Embryonic facial prominence (tissue), 1 donor: ENCODE results near the gene CCDC51.
A peak's percentile ranks its signal among the peaks of the same experiment; 100 is the strongest.
"Not testable (repeated sequence)": the region's sequence is repeated elsewhere in the genome, so short reads cannot be mapped to it uniquely, and the experiment has no call there.

Source experiments
- DNase-seq: peaks from one replicate; pipeline ENCODE4 v3.0.0-alpha.2; 2016; ENCODE audit errors: extremely low spot score

The CCDC51 gene

DNA sequence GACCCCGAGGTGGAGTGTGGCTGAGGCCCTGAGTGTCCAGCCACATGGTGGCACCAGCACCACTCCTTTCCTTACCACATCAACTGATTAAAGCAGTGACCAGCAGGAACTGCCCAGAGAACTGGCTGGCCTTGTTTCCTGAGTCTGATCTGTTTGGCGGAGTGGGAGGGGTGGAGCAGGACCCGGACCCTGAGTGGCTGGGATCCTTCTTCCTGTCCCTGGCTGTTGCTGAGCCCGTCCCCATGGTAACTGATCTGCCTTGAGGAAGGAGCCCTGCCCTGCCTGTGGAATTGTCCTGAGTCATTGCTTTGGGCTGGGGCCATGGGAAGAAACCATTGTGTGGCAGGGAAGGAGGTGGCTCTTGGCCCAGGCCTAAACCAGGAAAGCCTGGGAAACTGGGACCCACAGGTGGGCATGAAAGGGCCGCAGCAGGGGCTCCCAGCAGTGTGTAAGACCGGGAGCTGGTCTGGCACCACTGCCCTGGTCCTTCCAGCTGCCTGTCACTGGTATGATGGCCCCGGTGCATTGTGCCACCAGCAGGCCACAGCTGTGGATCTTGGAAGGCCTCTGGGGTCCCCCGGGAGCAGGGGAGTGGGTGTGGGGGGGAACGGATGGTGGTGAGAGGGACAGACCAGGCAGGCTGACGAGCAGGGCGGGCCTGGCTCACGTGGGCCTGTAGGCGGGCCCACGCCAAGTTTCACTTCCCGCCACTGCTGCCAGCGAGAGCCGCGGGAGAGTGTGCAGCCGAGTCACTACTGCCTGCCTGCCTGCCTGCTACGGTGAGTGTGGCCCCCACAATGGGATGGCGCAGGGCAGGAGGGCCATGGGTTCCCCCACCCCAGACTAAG is 25.8 kb upstream of the CCDC51 start:
- DNase-seq, result peak; percentile 88

DNA sequence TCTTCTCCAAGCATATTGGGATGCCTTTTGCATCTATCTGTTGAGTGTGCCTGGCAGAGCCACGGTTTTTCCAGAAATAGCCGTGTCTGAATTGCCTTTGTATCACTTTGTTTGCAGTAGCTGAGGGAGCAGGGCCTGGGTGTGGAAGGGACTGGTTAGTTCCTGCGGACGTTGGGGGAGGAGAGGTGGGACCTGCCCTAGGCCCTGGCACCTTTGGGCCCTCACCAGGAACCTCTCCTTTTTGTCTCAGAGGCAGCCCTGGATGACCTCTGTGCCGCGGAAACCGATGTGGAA is 25.3 kb upstream of the CCDC51 start:
- no peak for DNase-seq

DNA sequence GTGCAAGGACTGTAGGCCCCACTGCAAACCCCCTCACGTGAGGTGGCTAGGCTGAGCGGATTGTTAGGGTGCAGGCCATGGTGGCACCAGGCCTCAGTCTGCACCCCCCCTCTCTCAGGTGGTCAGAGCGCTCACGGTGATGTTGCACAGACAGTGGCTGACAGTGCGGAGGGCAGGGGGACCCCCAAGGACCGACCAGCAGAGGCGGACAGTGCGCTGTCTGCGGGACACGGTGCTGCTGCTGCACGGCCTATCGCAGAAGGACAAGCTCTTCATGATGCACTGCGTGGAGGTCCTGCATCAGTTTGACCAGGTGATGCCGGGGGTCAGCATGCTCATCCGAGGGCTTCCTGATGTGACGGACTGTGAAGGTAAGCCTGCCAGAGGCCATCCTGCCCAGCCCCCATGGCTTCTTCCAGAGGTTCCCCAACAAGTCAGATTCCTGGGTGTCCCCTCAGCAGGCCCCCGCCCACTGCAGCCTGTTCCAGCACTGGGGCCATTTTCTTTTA is 24.8 kb upstream of the CCDC51 start:
- DNase-seq, result no peak

DNA sequence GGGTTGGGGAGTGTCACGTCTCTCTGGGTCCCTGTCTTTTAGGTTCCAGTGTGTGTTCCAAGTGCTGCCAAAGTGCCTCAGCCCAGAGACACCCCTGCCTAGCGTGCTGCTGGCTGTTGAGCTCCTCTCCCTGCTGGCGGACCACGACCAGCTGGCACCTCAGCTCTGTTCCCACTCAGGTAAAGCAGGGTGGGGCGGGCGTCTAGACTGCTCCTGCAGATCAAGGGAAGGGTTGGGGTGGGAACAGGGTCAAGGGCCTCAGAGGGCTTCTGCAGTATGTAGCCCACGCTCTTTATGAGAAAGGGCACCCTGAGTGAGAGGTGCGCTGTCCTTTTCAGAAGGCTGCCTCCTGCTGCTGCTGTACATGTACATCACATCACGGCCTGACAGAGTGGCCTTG is 23.8 kb upstream of the CCDC51 start:
- no peak for DNase-seq

DNA sequence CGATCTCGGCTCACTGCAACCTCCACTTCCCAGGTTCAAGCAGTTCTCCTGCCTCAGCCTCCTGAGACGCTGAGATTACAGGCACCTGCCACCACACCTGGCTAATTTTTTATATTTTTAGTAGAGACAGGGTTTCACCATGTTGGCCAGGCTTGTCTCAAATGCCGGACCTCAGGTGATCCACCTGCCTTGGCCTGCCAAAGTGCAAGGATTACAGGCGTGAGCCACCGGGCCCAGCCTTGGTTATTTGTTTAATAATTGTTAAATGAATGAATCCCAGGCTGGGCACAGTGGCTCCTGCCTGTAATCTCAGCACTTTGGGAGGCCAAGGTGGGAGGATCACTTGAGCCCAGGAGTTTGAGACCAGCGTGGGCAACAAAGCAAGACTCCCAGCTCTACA is 21.8 kb upstream of the CCDC51 start:
- DNase-seq, result not testable (repeated sequence)

DNA sequence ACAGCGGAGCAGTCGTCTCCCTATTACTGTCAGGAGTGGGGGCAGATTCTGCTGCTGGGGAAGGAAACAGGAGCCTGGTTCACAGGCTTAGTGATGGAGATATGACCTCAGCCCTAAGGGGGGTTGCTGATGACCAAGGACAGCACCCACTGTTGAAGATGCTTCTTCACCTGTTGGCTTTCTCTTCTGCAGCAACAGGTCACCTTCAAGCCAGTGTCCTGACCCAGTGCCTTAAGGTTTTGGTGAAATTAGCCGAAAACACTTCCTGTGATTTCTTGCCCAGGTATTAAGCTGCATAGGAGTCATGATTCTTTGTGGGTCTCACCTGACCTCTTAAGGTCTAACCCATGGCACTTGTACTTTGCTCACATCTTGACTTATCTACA is 20.6 kb upstream of the CCDC51 start:
- DNase-seq, result no peak

DNA sequence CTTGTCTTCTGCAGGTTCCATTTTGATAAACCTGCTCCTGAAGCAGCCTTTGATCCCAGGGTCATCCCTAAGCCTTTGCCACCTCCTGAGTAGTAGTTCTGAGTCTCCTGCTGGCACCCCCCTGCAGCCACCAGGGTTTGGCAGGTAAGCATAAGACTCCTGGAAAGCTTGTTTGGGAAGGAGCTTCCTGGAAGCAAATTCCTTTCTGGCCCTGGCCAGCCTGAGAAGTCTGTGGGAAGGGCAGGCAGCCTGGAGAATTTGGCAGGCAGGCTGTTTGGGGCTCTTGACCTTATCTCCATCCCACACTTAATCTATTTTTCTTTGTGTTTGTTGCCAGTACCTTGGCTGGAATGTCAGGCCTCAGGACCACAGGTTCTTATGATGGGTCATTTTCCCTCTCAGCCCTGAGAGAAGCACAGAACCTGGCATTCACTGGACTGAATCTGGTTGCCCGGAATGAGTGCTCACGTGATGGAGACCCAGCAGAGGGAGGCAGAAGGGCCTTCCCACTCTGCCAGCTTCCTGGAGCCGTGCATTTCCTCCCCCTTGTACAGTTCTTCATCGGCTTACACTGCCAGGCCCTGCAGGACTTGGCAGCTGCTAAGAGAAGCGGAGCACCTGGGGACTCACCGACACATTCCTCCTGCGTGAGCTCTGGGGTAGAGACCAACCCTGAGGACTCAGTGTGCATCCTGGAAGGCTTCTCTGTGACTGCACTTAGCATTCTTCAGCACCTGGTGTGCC is 20.0 kb upstream of the CCDC51 start:
- no peak for DNase-seq

DNA sequence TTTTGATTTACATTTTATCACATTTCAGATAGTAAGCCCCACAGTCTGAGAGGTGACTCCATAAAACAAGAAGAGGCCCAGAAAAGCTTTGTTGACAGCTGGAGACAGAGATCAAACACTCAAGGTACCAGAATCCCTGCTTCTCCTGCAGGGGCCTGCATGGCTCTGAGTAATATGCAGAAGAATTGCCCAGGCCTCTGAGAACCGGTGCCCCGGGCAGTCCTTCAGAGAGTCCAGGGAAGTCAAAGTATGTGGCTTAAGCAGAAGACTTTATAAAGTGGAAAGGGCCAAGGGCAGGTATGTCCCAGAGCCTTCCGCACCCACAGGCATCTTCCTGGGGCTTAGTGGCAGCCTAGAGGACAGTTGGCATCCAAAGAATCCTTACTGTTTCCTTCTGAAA is 19.4 kb upstream of the CCDC51 start:
- DNase-seq, result no peak

DNA sequence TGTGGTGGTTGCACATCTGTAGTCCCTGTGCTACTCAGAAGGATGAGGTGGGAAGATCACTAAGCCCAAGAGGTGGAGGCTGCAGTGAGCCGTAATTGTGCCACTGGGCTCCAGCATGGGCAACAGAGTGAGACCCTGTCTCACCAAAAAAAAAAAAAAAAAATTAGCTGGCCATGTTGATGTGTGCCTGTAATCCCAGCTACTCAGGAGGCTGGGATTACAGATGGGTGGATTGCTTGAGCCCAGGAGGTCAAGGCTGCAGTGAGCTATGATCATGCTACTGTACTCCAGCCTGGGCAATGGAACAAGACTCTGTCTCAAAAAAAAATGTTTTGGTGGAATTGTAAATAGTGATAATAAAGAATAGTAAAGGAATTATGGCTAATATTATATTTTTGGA is 16.5 kb upstream of the CCDC51 start:
- DNase-seq, result no peak

DNA sequence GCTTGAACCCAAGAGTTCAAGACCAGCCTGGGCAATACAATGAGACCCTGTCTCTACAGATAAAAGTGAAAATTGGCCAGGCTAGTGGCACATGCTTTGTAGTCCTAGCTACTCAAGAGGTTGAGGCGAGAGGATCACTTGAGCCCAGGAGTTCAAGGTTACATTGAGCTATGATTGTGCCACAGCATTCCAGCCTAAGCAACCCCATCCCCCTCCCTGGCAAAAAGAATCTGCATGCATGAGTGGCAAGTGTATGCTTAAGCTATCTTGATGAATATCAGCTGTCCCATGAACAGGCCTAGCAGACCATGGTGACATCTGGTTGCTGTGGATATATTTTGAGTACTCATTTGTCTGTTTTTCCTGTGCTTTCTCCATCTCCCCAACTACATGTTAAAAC is 11.4 kb upstream of the CCDC51 start:
- DNase-seq, result no peak

DNA sequence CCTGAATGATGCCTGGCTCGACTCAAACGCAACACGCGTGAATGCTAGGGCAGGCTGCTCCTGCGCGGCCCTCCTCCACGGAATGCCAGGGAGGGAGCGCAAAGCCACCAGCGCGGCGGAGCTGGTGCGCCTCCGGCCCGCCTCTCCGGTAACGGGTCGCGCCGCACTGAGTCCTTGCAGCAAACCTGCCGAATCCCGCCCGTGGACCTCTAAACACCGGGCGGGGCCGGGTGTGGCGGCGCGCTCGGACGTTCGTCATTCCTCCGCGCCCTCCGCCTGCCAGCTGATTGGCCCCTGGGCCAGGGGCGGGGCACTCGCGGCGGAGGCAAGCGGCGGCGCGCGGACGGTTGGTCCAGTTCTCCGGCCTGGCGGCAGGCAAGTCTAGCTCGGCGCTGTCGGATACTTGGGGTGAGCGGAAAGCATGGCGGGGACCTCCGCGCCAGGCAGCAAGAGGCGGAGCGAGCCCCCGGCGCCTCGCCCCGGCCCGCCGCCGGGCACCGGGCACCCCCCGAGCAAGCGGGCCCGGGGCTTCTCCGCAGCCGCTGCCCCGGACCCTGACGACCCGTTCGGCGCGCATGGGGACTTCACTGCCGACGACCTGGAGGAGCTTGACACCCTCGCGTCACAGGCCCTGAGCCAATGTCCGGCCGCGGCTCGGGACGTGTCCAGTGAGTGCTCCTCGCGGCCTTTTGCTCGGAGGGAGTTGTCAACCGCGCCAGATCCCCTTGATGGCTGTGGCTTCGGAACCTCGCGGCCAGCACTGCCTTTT is 6.7 kb upstream of the CCDC51 start, which contains the start of gene ATRIP:
ATRIP (plus strand) TSS at position 313 of the 769 bp plus-strand sequence; CDS start at position 422, 109 bp downstream.
- peak; percentile 66 for DNase-seq

DNA sequence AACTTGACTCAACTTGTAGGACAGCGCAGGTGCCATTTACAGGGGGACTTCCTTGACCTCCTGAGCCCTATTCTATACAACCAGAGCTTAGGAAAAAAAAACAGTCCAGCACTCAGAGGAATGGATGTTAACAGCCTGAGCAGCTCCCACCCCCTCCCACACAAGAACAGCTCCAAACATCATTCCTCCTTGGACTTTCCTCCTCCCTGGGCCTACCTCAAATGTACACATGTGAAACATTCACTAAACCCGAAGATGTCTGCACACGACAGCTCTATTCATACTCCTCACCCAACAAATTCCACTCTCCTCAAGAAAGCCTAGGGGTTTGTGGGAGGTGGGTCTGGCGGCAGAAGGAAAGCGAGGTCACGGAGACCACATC is 6.1 kb upstream of the CCDC51 start:
- DNase-seq, result no peak

DNA sequence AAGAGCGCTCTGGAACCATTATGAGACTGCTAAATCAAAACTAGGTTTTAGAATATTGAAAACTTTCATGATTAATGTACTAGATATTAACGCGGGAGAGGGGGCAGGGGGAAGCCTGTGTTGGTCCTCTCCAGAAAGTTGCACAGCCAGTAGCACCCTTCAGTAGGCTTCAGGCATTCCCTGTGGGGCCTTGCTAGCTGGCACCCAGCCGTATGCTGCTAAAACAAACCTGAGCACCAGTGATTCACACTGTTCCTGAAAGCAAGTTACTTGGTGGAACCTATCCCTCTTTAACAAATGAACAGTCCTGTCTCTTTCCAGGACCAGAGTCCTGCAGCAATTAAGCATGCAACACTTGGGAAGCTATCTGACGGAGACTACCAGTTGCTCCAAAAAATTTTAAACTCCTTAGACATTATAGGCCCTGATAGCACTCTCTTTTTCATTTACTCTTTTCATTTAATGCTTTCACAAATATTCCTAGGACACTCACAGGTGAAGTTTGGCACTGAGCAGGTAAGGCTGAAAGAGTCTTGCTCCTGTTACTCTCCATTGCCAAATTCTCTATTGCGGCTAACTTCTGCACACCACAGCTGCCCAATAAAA is 5.5 kb upstream of the CCDC51 start:
- no peak for DNase-seq

DNA sequence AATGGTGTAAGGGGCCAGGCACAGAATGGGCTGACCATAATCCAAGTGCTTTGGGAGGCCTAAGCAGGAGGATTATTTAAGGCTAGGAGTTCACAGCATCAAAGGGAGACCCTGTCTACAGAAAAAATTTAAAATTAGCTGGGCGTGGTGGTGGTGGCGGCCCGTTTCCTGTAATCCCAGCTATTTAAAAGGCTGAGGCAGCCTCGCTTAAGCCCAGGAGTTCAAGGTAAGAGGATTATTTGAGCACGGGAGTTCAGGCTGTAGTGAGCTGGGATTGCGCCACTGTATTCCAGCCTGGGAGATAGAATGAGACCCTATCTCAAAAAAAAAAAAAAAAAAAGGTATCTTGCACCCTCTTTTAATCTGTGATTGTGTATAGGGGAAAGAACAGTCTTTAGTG is 2.0 kb upstream of the CCDC51 start:
- DNase-seq, result no peak

DNA sequence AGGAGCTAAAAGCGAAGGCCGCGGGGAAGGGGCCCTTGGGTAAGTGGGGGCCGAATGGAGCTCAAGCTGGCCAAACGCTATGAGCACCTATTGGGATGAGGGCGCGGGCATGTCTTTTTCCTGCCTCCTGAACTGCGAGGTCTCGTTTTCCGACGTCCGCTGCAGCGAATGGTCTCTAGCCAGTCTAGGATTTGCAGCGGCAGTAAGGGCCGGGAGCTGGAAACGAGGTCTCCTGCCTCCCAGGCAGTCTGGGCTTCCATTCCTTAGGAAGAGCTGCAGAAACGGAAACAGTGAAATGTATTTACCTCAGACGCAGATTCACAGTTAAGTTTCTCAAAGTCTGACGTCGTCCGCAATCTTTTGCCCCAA is 655 bp upstream of the CCDC51 start:
- DNase-seq, result no peak

DNA sequence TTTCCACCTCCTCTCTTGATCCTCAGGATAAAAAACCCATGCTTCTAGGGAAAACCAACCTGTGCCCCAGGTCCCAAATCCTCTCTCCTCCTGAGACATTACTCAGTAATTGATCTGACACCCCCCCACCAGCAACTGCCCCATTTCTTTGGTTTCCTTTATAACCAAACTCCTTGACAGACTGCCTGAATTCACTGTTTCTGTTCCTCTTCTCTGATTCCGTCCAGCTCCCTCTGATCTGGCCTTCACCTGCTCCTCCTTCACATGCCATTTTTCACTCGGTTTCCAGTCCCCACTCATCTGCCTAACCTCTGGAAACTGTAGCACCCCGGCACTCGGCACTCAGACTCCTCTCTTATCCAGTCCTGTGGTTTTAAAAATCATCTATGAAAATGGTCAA is 2.1 kb downstream of the CCDC51 start:
- no peak for DNase-seq

DNA sequence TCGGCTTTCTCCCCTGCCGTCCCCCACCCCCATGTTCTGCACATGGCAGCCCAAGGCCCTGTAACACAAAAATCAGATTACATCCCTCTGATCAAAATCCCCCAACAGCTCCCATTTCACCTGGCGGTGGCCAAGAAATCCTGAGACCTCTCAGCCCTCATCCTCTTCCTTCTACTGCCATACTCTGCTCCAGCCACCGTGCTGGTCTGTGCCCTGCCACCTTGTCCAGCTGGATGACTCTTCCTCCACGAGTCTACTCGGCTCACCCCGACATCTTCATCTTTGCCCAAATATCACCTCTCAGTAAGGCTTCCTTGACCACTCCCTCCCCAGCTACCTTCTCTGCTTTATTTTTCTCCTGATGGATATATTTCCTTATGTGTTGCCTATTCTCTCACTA is 3.1 kb downstream of the CCDC51 start:
- DNase-seq, result no peak

DNA sequence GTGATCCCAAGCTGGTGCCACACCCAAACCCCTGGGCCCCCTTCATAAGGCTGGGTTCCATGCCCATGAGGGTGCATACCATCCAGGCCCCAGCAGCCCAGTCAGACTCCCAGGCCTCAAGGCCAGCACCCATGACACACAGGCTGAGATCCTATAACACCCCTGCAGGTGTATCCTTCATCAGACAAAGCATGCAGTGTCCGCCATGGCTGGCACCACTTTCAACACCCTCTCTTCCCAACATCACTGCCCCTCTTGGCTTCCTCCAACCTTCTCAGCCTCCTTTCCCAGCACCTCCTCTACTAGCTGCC is 3.5 kb downstream of the CCDC51 start:
- no peak for DNase-seq

DNA sequence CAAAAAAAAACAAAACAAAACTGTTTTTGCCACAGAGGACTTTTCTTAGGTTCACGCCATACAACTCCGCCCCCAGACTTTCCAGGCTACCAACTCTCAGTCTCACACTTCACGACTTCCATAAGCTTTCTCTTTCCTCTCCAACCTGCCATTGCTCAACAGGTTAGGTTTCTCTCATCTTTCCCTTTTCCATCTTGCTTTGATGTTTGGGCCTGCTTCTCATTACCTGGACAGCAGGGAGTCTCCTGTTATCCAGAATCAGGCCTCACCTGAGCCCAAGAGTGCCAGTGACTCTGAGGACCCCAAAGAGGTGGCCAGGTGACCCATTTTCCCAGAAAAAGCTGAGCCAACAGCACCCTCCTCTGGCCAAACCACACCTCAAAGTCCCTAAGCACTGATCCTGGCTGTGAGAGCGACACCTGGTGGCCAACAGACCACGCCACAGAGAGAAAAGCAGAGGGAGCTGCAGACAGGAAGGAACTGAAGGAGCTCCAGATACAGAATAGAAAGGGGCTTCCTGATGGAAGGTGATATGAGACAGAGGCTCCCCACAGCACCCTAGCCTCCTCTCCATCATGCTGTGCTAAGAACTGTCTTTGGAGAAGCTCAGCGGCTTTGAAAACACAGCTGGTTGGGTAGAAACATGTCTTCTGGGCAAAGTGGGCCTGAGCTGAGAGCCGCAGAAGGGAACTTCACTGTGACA is 4.0 kb downstream of the CCDC51 start:
- no peak for DNase-seq

DNA sequence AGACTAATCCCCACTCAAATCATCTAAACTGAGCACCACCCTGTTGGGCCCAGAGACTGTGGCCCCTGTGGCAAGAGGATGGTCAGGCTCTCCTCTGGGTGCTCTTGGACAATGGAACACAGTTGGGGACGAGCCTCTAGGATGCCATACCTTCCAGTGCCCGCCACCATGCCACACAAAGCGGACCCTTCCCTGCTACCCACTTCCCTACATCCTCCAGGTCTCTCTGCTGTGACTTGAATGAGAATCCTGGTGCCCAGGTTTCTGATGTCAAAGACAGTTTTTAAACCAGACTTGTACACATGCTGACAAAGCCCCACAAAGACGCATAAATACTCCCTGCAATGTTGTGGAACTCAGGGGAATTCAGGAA is 4.7 kb downstream of the CCDC51 start:
- DNase-seq, result no peak

DNA sequence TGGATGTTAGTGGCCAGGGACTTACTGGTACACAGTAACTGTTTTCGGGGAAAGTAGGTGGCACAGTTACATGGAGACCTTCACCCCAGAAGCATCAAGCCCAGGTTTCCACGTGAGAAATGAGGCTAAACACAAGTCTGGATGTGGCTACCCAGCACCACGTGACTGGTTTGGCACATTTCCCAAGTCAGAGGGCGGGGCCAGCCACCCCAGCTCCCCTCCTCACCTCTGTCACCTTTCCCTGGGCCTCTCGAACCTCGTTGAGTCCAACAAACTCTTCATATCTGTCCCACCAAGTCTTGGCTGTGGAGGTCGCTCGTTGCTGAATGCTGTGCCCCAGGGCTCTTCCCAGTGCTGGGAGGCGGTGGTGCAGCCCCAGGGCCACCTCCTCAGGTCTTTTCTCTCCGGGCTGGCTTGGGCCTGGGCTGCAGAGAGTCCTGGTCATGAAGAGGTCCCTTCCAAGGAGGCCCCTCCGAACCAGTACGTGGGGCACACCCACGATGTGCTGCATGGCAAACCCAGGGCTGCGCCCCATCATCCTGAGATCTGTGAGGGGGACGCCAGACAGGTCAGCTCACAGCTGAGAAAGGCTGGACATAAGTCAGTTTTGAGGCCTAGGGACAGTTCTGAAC is 5.2 kb downstream of the CCDC51 start:
- DNase-seq, result no peak
